A549 (cell line): ENCODE data around the gene NFIA.

Experiments
- TF ChIP-seq, protein P1 (sequence below): IDR thresholded peaks from 2 replicates; pipeline ENCODE4 v1.6.1; 2012
- TF ChIP-seq, protein P2 (sequence below): fragments of 150-350 bp; IDR thresholded peaks from 2 replicates; pipeline ENCODE4 v1.6.1; 2014; ENCODE audit warnings: low read depth, mild to moderate bottlenecking, low read length

DNA sequence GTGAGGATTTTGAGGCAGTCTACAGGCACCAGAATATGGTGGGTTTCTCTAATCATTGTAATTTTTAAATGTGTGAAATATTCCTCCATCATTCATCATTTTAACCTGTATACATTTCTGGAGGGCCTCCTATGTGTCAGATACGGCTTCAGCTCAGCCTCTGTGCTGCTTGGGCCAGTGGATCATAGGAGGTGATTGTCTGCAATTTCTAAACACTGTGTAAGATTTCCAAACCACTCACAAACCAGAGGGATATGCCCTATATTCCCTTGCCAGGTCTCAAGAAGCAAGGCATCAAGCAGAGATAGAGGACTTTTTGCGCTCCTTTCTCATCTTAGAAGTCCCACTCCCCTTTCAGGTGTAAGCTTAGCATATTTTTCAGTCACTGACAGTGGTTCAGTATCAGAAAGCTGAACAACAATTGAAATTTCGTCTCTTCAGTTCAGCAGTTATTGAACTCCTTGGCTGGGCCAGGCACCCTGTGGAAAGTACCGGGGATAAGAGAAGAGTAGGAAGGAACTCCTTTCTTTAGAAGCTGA, 190.9 kb downstream of the NFIA start:
- TF ChIP-seq, protein P1, sequence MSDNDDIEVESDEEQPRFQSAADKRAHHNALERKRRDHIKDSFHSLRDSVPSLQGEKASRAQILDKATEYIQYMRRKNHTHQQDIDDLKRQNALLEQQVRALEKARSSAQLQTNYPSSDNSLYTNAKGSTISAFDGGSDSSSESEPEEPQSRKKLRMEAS = no peak
- TF ChIP-seq, protein P2, sequence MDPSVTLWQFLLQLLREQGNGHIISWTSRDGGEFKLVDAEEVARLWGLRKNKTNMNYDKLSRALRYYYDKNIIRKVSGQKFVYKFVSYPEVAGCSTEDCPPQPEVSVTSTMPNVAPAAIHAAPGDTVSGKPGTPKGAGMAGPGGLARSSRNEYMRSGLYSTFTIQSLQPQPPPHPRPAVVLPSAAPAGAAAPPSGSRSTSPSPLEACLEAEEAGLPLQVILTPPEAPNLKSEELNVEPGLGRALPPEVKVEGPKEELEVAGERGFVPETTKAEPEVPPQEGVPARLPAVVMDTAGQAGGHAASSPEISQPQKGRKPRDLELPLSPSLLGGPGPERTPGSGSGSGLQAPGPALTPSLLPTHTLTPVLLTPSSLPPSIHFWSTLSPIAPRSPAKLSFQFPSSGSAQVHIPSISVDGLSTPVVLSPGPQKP = no peak
